PC-3 (cell line): ENCODE data around the gene ICAM2.

Experiments
- CTCF ChIP-seq: fragments of 300-600 bp; sonication (generic); conservative IDR thresholded peaks from 2 replicates; pipeline ENCODE4 v1.5.1; 2017; ENCODE audit warnings: antibody characterized with exemption, low read depth, mild to moderate bottlenecking, low read length
- EZH2 ChIP-seq: fragments of 300-600 bp; sonication (generic); IDR thresholded peaks from one replicate; pipeline ENCODE4 v1.6.1; 2017; ENCODE audit warnings: antibody characterized with exemption, mild to moderate bottlenecking, low read length; ENCODE audit not compliant: unreplicated experiment

- TF ChIP-seq CTCF (no peak), EZH2 (no peak)
Measured at GRCh38 chr17:64051153-64051552, 30.7 kb upstream of the ICAM2 start.
